ENCODE data around the gene S100B. TPM values are rescaled to one million over a fixed set of nuclear protein-coding genes. Genes with fewer than 3 reads are reported as not detected.

S100B gene
- total and polyA plus RNA-seq, 9 of the 15 experiments (the other 6 are each of a cell fraction or from before 2014, with no cell fraction given): not detected

DNA sequence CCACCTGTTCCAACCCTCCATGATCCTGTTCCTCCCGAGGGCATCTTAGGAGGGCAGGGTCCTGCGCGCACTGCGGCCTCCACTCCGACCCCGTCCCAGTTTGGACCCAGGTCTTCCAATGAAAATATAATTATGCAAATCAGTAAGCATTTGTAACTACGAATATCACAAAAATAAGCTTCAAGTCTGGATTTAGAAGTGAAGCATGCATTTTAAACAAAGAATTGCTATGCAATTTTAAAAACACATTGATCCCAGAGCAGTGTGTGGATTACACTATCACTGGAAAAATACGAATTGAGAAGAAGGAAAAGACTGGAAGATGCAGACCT, 31.3 kb upstream of the S100B start (continued):
- no peak for TF ChIP-seq REST (IDR thresholded peaks at IDR 0.05; ENCODE audit: borderline replicate concordance)
- no peak for TF ChIP-seq REST (CRISPR knock-in tag; IDR thresholded peaks at IDR 0.05; ENCODE audit: low read depth)
- TF ChIP-seq ZNF717 (CRISPR knock-in tag; IDR thresholded peaks at IDR 0.05): no peak
- TF ChIP-seq ZBTB11 (CRISPR knock-in tag; IDR thresholded peaks at IDR 0.05): 0 out of 6 replicates have a peak, but pooled peaks of 1 of the 3 experiments have one; percentile 9
- no peak for TF ChIP-seq CHCHD3 (CRISPR knock-in tag; IDR thresholded peaks at IDR 0.05)
- no peak for TF ChIP-seq HIVEP1 (CRISPR knock-in tag; IDR thresholded peaks at IDR 0.05)
- TF ChIP-seq SLC30A9 (CRISPR knock-in tag; IDR thresholded peaks at IDR 0.05): no peak
- no peak for TF ChIP-seq E2F6 (IDR thresholded peaks at IDR 0.05; ENCODE audit: borderline replicate concordance in 1 of 2, extremely low read depth in 1 of 2, insufficient read depth in 1 of 2, insufficient read length in 1 of 2, low read depth in 1 of 2, low read length in 1 of 2, poor library complexity in 1 of 2, severe bottlenecking in 1 of 2)
- no peak for TF ChIP-seq ZNF398 (CRISPR knock-in tag; IDR thresholded peaks at IDR 0.05)

Measured in K562 (cell line).